LoVo (cell line): Measurements from ENCODE around the gene MFAP4.
A peak's percentile ranks its signal among the peaks of the same experiment; 100 is the strongest.
"Not testable (repeated sequence)": the region's sequence is repeated elsewhere in the genome, so short reads cannot be mapped to it uniquely, and the experiment has no call there.

Experiments
- DNase-seq: peaks from one replicate; pipeline ENCODE4 v3.0.0-alpha.2; 2016; ENCODE audit warnings: low spot score

MFAP4 gene

GRCh38 chr17:19370493-19370960, 16.5 kb downstream of the MFAP4 start:
- no peak for DNase-seq

GRCh38 chr17:19369846-19370492, 17.0 kb downstream of the MFAP4 start:
- no peak for DNase-seq

GRCh38 chr17:19369107-19369778, 17.7 kb downstream of the MFAP4 start:
- peak; percentile 37 for DNase-seq

- no peak for DNase-seq
Observed at GRCh38 chr17:19368229-19368628, 18.8 kb downstream of the MFAP4 start.

- no peak for DNase-seq
Observed at GRCh38 chr17:19366637-19366972, 20.4 kb downstream of the MFAP4 start.

- DNase-seq, result no peak
Observed at GRCh38 chr17:19365833-19366636, 21.0 kb downstream of the MFAP4 start.

- no peak for DNase-seq
Observed at GRCh38 chr17:19365499-19365817, 21.5 kb downstream of the MFAP4 start.

- DNase-seq, result no peak
Observed at GRCh38 chr17:19364699-19365498, 22.1 kb downstream of the MFAP4 start.

- no peak for DNase-seq
Observed at GRCh38 chr17:19363460-19364035, 23.4 kb downstream of the MFAP4 start.

GRCh38 chr17:19363114-19363438, 23.9 kb downstream of the MFAP4 start:
- no peak for DNase-seq

GRCh38 chr17:19362277-19363113, 24.5 kb downstream of the MFAP4 start, which contains the start of gene B9D1:
Gene B9D1 (minus strand): TSS chr17:19362723. CDS start chr17:19362569, 154 bp downstream.
- peak; percentile 95 for DNase-seq

- no peak for DNase-seq
Observed at GRCh38 chr17:19361944-19362276, 25.1 kb downstream of the MFAP4 start.

- no peak for DNase-seq
Observed at GRCh38 chr17:19361326-19361725, 25.7 kb downstream of the MFAP4 start.

- DNase-seq, result no peak
Observed at GRCh38 chr17:19360772-19361171, 26.2 kb downstream of the MFAP4 start.

- no peak for DNase-seq
Observed at GRCh38 chr17:19359856-19360255, 27.1 kb downstream of the MFAP4 start.

GRCh38 chr17:19359151-19359550, 27.8 kb downstream of the MFAP4 start:
- no peak for DNase-seq

- DNase-seq, result no peak
Observed at GRCh38 chr17:19357761-19358160, 29.2 kb downstream of the MFAP4 start.

GRCh38 chr17:19357351-19357750, 29.6 kb downstream of the MFAP4 start:
- DNase-seq, result no peak

- no peak for DNase-seq
Observed at GRCh38 chr17:19354748-19355147, 32.2 kb downstream of the MFAP4 start.

GRCh38 chr17:19353401-19353800, 33.6 kb downstream of the MFAP4 start:
- not testable (repeated sequence) for DNase-seq

- DNase-seq, result no peak
Observed at GRCh38 chr17:19348806-19349205, 38.2 kb downstream of the MFAP4 start.
